Type B pancreatic cell (in vitro differentiated cells): ENCODE results near the gene C2orf80. TPM values are rescaled to one million over a fixed set of nuclear protein-coding genes. Genes with fewer than 3 reads are reported as not detected.
A peak's percentile ranks its signal among the peaks of the same experiment; 100 is the strongest.

Source experiments
- DNase-seq: peaks from one replicate; pipeline ENCODE4 v3.0.0; 2021; ENCODE audit warnings: mixed read lengths; ENCODE audit not compliant: unreplicated experiment; ENCODE audit errors: extremely low spot score
- H3K27ac Mint-ChIP-seq: 2 replicates; pipeline ENCODE4 v1.8.0; 2021; ENCODE audit warnings: mild to moderate bottlenecking, mixed read lengths
- H3K27me3 Mint-ChIP-seq: 2 replicates; pipeline ENCODE4 v1.8.0; 2021; ENCODE audit warnings: mixed read lengths
- H3K36me3 Mint-ChIP-seq: 2 replicates; pipeline ENCODE4 v1.8.0; 2021; ENCODE audit warnings: mixed read lengths
- H3K4me1 Mint-ChIP-seq: one replicate; pipeline ENCODE4 v1.8.0; 2021; ENCODE audit warnings: mixed read lengths; ENCODE audit not compliant: unreplicated experiment
- H3K4me3 Mint-ChIP-seq: 2 replicates; pipeline ENCODE4 v1.8.0; 2021; ENCODE audit warnings: mild to moderate bottlenecking, mixed read lengths
- H3K9me3 Mint-ChIP-seq: 2 replicates; pipeline ENCODE4 v1.8.0; 2021; ENCODE audit warnings: mixed read lengths
- CTCF ChIP-seq: fragments of 200-600 bp; sonication (generic); conservative IDR thresholded peaks from 2 replicates; pipeline ENCODE4 v1.5.0; 2021; ENCODE audit warnings: antibody characterized with exemption, mild to moderate bottlenecking
- total RNA-seq: library from RNA; stranded (reverse); gene quantifications from 2 replicates; pipeline ENCODE4 v1.2.1, GENCODE V29; 2021; ENCODE audit warnings: low replicate concordance

C2orf80 gene
- total RNA-seq, 1 donor from 2014 or later, result not detected

DNA sequence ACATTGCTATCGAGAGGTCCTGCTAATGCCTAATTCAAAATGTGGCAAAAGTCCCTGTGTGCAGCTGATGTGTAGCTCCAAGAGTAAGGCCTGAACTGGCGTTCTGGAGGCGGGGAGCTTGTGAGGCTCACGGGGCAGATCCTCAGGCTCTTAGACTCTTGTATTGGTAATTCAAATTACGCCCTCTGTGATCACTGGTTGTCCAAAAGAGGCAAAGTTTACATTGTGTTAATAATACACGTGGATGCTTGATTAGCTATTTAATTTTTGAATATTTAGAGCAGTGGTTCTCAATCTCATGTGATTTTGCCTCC lies 14.0 kb downstream of the C2orf80 start:
- no peak for DNase-seq
- no peak overlapping the region for H3K27ac Mint-ChIP-seq
- H3K4me1 Mint-ChIP-seq, result peaks cover 19% of the 10 kb centered on the region
- no peaks in the 10 kb centered on the region for H3K9me3 Mint-ChIP-seq
- no peak overlapping the region for H3K4me3 Mint-ChIP-seq
- no peaks in the 10 kb centered on the region for H3K36me3 Mint-ChIP-seq
- H3K27me3 Mint-ChIP-seq, result no peaks in the 10 kb centered on the region
- TF ChIP-seq CTCF, result no peak

- Mint-ChIP-seq H3K4me1 (peaks cover 19% of the 10 kb centered on the region), H3K27me3 (no peaks in the 10 kb centered on the region), H3K27ac (no peak overlapping the region), H3K9me3 (no peaks in the 10 kb centered on the region), H3K36me3 (no peaks in the 10 kb centered on the region), H3K4me3 (no peak overlapping the region)
- DNase-seq, result peak; percentile 76
- TF ChIP-seq CTCF, result peak; percentile 93
Observed at GRCh38 chr2:208175069-208175839, 14.6 kb downstream of the C2orf80 start.

GRCh38 chr2:208174144-208174543 lies 15.7 kb downstream of the C2orf80 start:
- DNase-seq, result no peak
- Mint-ChIP-seq H3K4me1 (peaks cover 13% of the 10 kb centered on the region), H3K4me3 (no peak overlapping the region), H3K9me3 (no peaks in the 10 kb centered on the region), H3K27ac (no peak overlapping the region), H3K27me3 (no peaks in the 10 kb centered on the region), H3K36me3 (no peaks in the 10 kb centered on the region)
- no peak for TF ChIP-seq CTCF

GRCh38 chr2:208172125-208172524 lies 17.7 kb downstream of the C2orf80 start:
- H3K4me1 Mint-ChIP-seq, result peaks cover 6% of the 10 kb centered on the region
- no peaks in the 10 kb centered on the region for H3K9me3 Mint-ChIP-seq
- no peaks in the 10 kb centered on the region for H3K36me3 Mint-ChIP-seq
- H3K4me3 Mint-ChIP-seq, result no peak overlapping the region
- no peaks in the 10 kb centered on the region for H3K27me3 Mint-ChIP-seq
- H3K27ac Mint-ChIP-seq, result no peak overlapping the region
- no peak for TF ChIP-seq CTCF
- no peak for DNase-seq

GRCh38 chr2:208164951-208165755 lies 24.7 kb downstream of the C2orf80 start:
- Mint-ChIP-seq H3K27me3 (no peaks in the 10 kb centered on the region), H3K36me3 (no peaks in the 10 kb centered on the region), H3K27ac (no peak overlapping the region), H3K9me3 (no peaks in the 10 kb centered on the region), H3K4me3 (no peak overlapping the region), H3K4me1 (no peaks in the 10 kb centered on the region)
- DNase-seq, result no peak
- TF ChIP-seq CTCF, result no peak
